DOHH2 (cell line): Measurements from ENCODE around the gene LIMK1.

Experiments
- H3F3A ChIP-seq: fragments of 200-600 bp; sonication (generic), shearing (Covaris generic); 2 replicates; pipeline ENCODE4 v1.6.0; 2016; ENCODE audit warnings: antibody characterized with exemption, mild to moderate bottlenecking; ENCODE audit not compliant: control insufficient read depth, insufficient read depth
- H3K27ac ChIP-seq: fragments of 200-600 bp; sonication (generic); 2 replicates; pipeline ENCODE4 v1.5.1; 2014; ENCODE audit warnings: low read depth, mild to moderate bottlenecking, low read length, moderate library complexity
- H3K27me3 ChIP-seq: fragments of 200-600 bp; sonication (generic); 2 replicates; pipeline ENCODE4 v1.6.1; 2014; ENCODE audit warnings: mild to moderate bottlenecking, low read length, mixed read lengths; ENCODE audit not compliant: control insufficient read depth
- H3K36me3 ChIP-seq: fragments of 200-600 bp; sonication (generic); 2 replicates; pipeline ENCODE4 v1.6.1; 2014; ENCODE audit warnings: mild to moderate bottlenecking, low read length, moderate library complexity, mixed read lengths; ENCODE audit not compliant: control insufficient read depth
- H3K4me1 ChIP-seq: fragments of 200-600 bp; sonication (generic); 2 replicates; pipeline ENCODE4 v1.6.1; 2014; ENCODE audit warnings: mild to moderate bottlenecking, low read length, mixed read lengths; ENCODE audit not compliant: control insufficient read depth
- H3K4me2 ChIP-seq: fragments of 200-600 bp; sonication (generic); 2 replicates; pipeline ENCODE4 v1.6.0; 2014; ENCODE audit warnings: mild to moderate bottlenecking, low read length, moderate library complexity
- H3K4me3 ChIP-seq: fragments of 200-600 bp; sonication (generic); 2 replicates; pipeline ENCODE4 v1.5.1; 2014; ENCODE audit warnings: mild to moderate bottlenecking, low read length, mixed read lengths
- H3K79me2 ChIP-seq: fragments of 200-600 bp; sonication (generic); 2 replicates; pipeline ENCODE4 v1.6.1; 2014; ENCODE audit warnings: mild to moderate bottlenecking, low read length, mixed read lengths; ENCODE audit not compliant: control insufficient read depth
- H3K9me2 ChIP-seq: fragments of 200-600 bp; sonication (generic); replicated peaks from 2 replicates; pipeline ENCODE4 v1.6.1; 2014; ENCODE audit warnings: mild to moderate bottlenecking, low read length, mixed read lengths; ENCODE audit not compliant: control insufficient read depth
- H3K9me3 ChIP-seq: fragments of 200-600 bp; sonication (generic); 2 replicates; pipeline ENCODE4 v1.6.1; 2014; ENCODE audit warnings: antibody characterized with exemption, low read length, mixed read lengths; ENCODE audit not compliant: control insufficient read depth, insufficient read depth
- H4K20me1 ChIP-seq: fragments of 200-600 bp; sonication (generic); 2 replicates; pipeline ENCODE4 v1.6.0; 2014; ENCODE audit warnings: low read depth, mild to moderate bottlenecking, antibody characterized with exemption, low read length, moderate library complexity; ENCODE audit not compliant: control insufficient read depth, insufficient read depth
- EZH2phosphoT487 ChIP-seq: fragments of 200-600 bp; sonication (generic); IDR thresholded peaks from 2 replicates; pipeline ENCODE4 v1.6.1; 2017; ENCODE audit warnings: borderline replicate concordance, mild to moderate bottlenecking, antibody characterized with exemption, low read length, moderate library complexity, mixed read lengths
- TF ChIP-seq, protein P1 (sequence below): fragments of 200-600 bp; sonication (generic); IDR thresholded peaks from one replicate; pipeline ENCODE4 v1.5.1; 2014; ENCODE audit warnings: antibody characterized with exemption, mild to moderate bottlenecking, low read depth, low read length; ENCODE audit not compliant: poor library complexity, severe bottlenecking

Gene LIMK1

GRCh38 chr7:74068378-74069085, 15.1 kb upstream of the LIMK1 start:
- Histone ChIP-seq H3K9me2 (no peaks in the 10 kb centered on the region), H3K4me2 (no peak overlapping the region)
- no peak for TF ChIP-seq EZH2phosphoT487
- TF ChIP-seq, protein P1, sequence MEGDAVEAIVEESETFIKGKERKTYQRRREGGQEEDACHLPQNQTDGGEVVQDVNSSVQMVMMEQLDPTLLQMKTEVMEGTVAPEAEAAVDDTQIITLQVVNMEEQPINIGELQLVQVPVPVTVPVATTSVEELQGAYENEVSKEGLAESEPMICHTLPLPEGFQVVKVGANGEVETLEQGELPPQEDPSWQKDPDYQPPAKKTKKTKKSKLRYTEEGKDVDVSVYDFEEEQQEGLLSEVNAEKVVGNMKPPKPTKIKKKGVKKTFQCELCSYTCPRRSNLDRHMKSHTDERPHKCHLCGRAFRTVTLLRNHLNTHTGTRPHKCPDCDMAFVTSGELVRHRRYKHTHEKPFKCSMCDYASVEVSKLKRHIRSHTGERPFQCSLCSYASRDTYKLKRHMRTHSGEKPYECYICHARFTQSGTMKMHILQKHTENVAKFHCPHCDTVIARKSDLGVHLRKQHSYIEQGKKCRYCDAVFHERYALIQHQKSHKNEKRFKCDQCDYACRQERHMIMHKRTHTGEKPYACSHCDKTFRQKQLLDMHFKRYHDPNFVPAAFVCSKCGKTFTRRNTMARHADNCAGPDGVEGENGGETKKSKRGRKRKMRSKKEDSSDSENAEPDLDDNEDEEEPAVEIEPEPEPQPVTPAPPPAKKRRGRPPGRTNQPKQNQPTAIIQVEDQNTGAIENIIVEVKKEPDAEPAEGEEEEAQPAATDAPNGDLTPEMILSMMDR, result no peak

GRCh38 chr7:74069086-74069541, 14.5 kb upstream of the LIMK1 start:
- Histone ChIP-seq H3K4me3 (no peak overlapping the region), H3K79me2 (no peaks in the 10 kb centered on the region), H3K27me3 (no peaks in the 10 kb centered on the region), H3K36me3 (no peaks in the 10 kb centered on the region), H3K27ac (no peak overlapping the region), H3K4me1 (peaks cover 13% of the 10 kb centered on the region), H3K4me2 (no peak overlapping the region), H3K9me3 (no peaks in the 10 kb centered on the region), H3F3A (no peaks in the 10 kb centered on the region), H4K20me1 (no peaks in the 10 kb centered on the region), H3K9me2 (no peaks in the 10 kb centered on the region)
- TF ChIP-seq, protein P1, result no peak
- no peak for TF ChIP-seq EZH2phosphoT487

More at GRCh38 chr7:74068378-74069085, 15.1 kb upstream of the LIMK1 start:
- no peaks in the 10 kb centered on the region for H3K36me3 ChIP-seq
- no peak overlapping the region for H3K27ac ChIP-seq
- no peaks in the 10 kb centered on the region for H3K27me3 ChIP-seq
- H3F3A ChIP-seq, result no peaks in the 10 kb centered on the region
- no peak overlapping the region for H3K4me3 ChIP-seq
- H3K9me3 ChIP-seq, result no peaks in the 10 kb centered on the region
- peaks cover 13% of the 10 kb centered on the region for H3K4me1 ChIP-seq
- no peaks in the 10 kb centered on the region for H4K20me1 ChIP-seq
- H3K79me2 ChIP-seq, result no peaks in the 10 kb centered on the region

DNA sequence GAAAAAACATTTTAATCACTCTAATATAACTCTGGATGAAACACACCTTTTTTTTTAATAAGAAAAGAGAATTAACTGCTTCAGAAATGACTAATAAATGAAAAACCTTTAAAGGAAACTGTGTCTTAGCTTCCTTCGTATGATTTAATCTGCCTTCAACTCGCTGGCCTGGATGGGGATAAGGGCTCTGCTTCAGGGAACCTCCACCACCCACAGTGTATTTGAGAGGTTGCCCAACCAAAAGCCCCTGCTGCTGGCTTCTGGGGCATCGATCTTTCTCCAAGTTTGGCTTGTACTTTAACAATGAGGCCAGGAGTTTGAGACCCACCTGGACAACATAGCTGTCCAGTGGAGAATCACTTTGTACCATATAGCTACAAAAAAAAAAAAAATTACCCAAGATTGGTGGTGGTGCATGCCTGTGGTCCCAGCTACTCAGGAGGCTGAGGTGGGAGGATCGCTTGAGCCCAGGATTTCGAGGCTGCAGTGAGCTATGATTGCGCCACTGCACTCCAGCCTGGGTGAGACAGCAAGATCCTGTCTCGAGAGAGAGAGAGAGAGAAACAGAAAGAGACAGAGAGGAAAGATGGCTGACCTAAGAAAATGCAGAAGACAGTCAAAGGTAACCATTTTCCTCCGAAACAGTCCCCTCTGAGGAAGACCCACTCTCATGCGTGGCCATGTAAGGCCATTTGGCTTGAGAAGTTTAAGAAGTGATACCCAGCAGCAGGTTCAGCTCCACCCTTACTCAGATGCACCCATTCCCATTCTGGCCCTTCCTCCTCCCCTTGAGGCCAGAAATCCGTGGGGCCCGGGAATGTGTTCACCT, 13.6 kb upstream of the LIMK1 start:
- Histone ChIP-seq H3K27ac (no peak overlapping the region), H3K9me2 (no peaks in the 10 kb centered on the region), H3K9me3 (no peaks in the 10 kb centered on the region), H4K20me1 (no peaks in the 10 kb centered on the region), H3K36me3 (no peaks in the 10 kb centered on the region), H3K4me2 (no peak overlapping the region), H3K4me1 (peaks cover 13% of the 10 kb centered on the region), H3F3A (no peaks in the 10 kb centered on the region), H3K4me3 (no peak overlapping the region), H3K27me3 (no peaks in the 10 kb centered on the region), H3K79me2 (no peaks in the 10 kb centered on the region)
- TF ChIP-seq, protein P1, result no peak
- TF ChIP-seq EZH2phosphoT487, result no peak
